Right lobe of liver (tissue), 4 donors: ENCODE data around the gene C5.

Experiments
- POLR2A ChIP-seq: fragments of 450-650 bp; IDR thresholded peaks from one replicate; pipeline ENCODE4 v1.6.1; 2017; ENCODE audit warnings: antibody characterized with exemption, mild to moderate bottlenecking
- TF ChIP-seq, protein P1 (sequence below), 4 donors: fragments of 200-600 bp in 3 of 4; fragments of 450-650 bp in 1 of 4; IDR thresholded peaks; one replicate each; pipeline versions ENCODE4 v1.5.1 to v1.8.0; 2016 to 2022; ENCODE audit warnings: antibody characterized with exemption in 4 of 4, mild to moderate bottlenecking in 2 of 4
- donor health status: DM: no; HTN: no; CAD: no.
- donor health status: DM: no; HTN: no; CAD: no.
- donor health status: DM: no; HTN: yes; CAD: no.

DNA sequence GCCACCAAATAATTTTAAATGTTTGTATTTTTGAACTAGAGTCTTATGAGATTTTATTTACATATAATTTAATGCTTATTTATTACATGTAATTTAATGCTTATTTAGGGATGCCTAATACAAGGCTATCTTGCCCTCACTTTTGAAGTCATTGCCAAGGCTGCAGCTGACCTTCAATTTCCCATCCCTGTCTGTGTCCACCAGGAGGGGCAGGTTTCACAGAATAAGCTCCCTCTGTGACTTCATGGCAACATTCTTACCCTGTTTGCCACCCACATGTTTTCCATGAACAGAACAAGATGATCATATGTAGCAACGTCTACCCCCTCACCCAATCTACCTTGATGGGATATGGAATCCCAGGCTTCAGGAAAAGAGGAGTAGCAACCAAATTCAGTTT is 27.0 kb downstream of the C5 start:
- TF ChIP-seq POLR2A, result no peak
- TF ChIP-seq, protein P1, sequence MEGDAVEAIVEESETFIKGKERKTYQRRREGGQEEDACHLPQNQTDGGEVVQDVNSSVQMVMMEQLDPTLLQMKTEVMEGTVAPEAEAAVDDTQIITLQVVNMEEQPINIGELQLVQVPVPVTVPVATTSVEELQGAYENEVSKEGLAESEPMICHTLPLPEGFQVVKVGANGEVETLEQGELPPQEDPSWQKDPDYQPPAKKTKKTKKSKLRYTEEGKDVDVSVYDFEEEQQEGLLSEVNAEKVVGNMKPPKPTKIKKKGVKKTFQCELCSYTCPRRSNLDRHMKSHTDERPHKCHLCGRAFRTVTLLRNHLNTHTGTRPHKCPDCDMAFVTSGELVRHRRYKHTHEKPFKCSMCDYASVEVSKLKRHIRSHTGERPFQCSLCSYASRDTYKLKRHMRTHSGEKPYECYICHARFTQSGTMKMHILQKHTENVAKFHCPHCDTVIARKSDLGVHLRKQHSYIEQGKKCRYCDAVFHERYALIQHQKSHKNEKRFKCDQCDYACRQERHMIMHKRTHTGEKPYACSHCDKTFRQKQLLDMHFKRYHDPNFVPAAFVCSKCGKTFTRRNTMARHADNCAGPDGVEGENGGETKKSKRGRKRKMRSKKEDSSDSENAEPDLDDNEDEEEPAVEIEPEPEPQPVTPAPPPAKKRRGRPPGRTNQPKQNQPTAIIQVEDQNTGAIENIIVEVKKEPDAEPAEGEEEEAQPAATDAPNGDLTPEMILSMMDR (IDR thresholded peaks at IDR 0.05), result peak in 3 of 4 donors; percentile 13 to 16 (median 14)
